PFSK-1 (cell line): Measurements from ENCODE around the gene GCLC.

Experiments
- FOXP2 ChIP-seq: optimal IDR thresholded peaks from 2 replicates; pipeline ENCODE3; 2011; ENCODE audit warnings: borderline replicate concordance, control low read depth, inconsistent platforms; ENCODE audit not compliant: insufficient read depth; ENCODE audit errors: extremely low read length, extremely low read depth
- POLR2AphosphoS5 ChIP-seq: IDR thresholded peaks from 2 replicates; pipeline ENCODE4 v1.6.1; 2012; ENCODE audit warnings: low read depth, mild to moderate bottlenecking, control low read depth, low read length, moderate library complexity
- SIN3A ChIP-seq: IDR thresholded peaks from 2 replicates; pipeline ENCODE4 v1.6.1; 2012; ENCODE audit warnings: mild to moderate bottlenecking, low read length, moderate library complexity, borderline replicate concordance; ENCODE audit not compliant: insufficient read depth
- TAF1 ChIP-seq: IDR thresholded peaks from 2 replicates; pipeline ENCODE4 v1.6.1; 2012; ENCODE audit warnings: low read length, control low read depth, borderline replicate concordance; ENCODE audit not compliant: insufficient read depth
- TF ChIP-seq, protein P1 (sequence below), 2 experiments: IDR thresholded peaks; 2 replicates each; pipeline versions ENCODE4 v1.6.1 to v1.8.0; 2011 to 2012; ENCODE audit warnings: low read depth in 2 of 2, low read length in 2 of 2, control low read depth in 1 of 2, inconsistent platforms in 1 of 2, mild to moderate bottlenecking in 1 of 2, moderate library complexity in 1 of 2; ENCODE audit not compliant: insufficient read depth in 1 of 2

The GCLC gene

GRCh38 chr6:53484476-53485280 is 60.2 kb downstream of the GCLC start:
- TF ChIP-seq, protein P1, sequence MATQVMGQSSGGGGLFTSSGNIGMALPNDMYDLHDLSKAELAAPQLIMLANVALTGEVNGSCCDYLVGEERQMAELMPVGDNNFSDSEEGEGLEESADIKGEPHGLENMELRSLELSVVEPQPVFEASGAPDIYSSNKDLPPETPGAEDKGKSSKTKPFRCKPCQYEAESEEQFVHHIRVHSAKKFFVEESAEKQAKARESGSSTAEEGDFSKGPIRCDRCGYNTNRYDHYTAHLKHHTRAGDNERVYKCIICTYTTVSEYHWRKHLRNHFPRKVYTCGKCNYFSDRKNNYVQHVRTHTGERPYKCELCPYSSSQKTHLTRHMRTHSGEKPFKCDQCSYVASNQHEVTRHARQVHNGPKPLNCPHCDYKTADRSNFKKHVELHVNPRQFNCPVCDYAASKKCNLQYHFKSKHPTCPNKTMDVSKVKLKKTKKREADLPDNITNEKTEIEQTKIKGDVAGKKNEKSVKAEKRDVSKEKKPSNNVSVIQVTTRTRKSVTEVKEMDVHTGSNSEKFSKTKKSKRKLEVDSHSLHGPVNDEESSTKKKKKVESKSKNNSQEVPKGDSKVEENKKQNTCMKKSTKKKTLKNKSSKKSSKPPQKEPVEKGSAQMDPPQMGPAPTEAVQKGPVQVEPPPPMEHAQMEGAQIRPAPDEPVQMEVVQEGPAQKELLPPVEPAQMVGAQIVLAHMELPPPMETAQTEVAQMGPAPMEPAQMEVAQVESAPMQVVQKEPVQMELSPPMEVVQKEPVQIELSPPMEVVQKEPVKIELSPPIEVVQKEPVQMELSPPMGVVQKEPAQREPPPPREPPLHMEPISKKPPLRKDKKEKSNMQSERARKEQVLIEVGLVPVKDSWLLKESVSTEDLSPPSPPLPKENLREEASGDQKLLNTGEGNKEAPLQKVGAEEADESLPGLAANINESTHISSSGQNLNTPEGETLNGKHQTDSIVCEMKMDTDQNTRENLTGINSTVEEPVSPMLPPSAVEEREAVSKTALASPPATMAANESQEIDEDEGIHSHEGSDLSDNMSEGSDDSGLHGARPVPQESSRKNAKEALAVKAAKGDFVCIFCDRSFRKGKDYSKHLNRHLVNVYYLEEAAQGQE (IDR thresholded peaks at IDR 0.05; ENCODE audit: insufficient read depth in 1 of 2, low read depth in 2 of 2, low read length in 2 of 2) = no peak
- TF ChIP-seq FOXP2 (no peak), SIN3A (no peak), TAF1 (no peak), POLR2AphosphoS5 (no peak)

GRCh38 chr6:53483423-53484353 is 61.2 kb downstream of the GCLC start:
- TF ChIP-seq, protein P1 (IDR thresholded peaks at IDR 0.05; ENCODE audit: insufficient read depth in 1 of 2, low read depth in 2 of 2, low read length in 2 of 2) = no peak
- TF ChIP-seq SIN3A (no peak), TAF1 (no peak)

DNA sequence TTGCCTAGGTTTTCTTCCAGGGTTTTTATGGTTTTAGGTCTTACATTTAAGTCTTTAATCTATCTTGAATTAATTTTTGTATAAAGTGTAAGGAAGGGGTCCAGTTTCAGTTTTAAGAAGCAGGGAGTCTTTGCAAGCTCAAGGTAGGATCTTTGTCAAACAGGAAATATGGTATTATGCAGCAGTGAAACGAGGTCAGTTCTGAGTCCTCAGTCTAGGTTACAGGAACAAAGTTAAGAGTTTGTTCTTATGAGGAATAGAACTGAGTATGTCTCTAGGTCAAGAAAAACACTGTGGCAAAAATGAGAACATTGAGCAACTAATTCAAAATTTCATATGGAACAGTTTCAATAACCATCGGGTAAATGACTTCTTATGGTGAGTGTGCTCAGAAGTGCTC is 63.6 kb downstream of the GCLC start:
- TF ChIP-seq TAF1 (no peak), POLR2AphosphoS5 (no peak), FOXP2 (no peak), SIN3A (no peak)
- TF ChIP-seq, protein P1 (IDR thresholded peaks at IDR 0.05; ENCODE audit: insufficient read depth in 1 of 2, low read depth in 2 of 2, low read length in 2 of 2) = no peak

DNA sequence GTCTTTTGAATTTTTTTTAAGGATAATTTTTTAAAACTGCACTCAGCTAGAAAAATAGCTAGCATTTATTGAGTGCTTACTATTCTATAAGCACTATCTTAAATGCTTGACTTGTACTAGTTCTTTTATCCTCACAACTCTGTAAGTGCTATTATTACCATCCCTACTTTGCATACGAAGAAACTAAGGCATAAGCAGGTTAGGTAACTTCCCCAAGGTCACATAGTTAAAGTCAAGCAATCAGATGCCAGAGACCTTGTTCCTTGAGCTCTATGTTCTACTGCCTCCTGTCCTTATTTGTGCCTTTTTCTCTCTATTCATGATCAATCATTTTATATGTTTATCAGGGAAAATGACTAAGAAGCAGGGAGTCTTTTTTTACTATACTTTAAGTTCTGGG is 65.0 kb downstream of the GCLC start:
- TF ChIP-seq, protein P1 (IDR thresholded peaks at IDR 0.05; ENCODE audit: insufficient read depth in 1 of 2, low read depth in 2 of 2, low read length in 2 of 2) = no peak
- TF ChIP-seq TAF1 = no peak
